ENCODE measurements around the gene ZNF526.

DNA sequence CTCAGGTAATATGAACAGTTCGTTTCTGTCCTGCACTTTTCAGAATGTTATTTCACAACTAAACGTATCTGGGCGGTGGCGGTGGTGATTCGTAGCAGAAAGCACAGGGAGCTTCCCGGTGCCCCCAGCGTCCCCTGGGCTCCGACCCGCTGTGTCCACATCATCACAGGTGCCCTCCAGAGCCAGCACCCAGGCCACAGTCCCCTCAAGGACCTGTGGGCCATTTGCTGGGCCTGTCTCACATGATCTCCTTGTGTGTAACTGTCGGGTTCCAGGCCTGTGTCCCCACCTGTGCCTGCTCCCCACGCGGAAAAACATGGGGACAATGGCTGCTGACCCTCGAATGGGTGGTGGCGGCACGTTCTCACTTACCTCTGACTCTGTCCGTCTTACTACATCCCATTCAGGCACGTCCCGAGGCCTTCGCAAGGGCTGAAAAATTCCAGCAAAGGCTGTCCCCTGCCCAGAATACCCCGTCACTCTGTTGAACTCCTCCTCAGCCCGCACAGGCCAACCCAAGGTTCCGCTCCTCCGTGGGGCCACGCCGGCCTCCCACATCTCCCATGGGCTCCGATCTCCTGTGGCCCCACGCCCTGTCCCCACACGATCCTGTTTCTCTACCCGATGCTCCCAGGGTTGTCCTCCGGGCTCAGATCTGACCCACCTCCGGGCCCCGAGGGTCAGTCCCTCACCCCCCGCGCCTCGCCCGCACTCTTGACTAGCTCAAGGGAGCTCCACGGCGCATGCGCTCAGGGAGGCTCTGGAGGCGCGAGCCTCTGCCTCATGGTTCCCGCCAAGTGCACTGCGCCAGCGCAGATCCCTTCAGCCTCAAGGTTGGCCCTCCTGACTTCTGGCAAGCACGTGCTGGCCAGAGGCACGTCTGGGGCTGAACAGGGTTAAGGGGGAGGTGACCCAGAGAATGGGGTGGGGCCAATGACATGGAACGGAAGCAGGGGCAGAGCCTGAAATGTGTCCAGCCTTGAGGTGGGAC lies 23.8 kb upstream of the ZNF526 start:
- TF ChIP-seq, protein P1, sequence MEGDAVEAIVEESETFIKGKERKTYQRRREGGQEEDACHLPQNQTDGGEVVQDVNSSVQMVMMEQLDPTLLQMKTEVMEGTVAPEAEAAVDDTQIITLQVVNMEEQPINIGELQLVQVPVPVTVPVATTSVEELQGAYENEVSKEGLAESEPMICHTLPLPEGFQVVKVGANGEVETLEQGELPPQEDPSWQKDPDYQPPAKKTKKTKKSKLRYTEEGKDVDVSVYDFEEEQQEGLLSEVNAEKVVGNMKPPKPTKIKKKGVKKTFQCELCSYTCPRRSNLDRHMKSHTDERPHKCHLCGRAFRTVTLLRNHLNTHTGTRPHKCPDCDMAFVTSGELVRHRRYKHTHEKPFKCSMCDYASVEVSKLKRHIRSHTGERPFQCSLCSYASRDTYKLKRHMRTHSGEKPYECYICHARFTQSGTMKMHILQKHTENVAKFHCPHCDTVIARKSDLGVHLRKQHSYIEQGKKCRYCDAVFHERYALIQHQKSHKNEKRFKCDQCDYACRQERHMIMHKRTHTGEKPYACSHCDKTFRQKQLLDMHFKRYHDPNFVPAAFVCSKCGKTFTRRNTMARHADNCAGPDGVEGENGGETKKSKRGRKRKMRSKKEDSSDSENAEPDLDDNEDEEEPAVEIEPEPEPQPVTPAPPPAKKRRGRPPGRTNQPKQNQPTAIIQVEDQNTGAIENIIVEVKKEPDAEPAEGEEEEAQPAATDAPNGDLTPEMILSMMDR (IDR thresholded peaks at IDR 0.05; ENCODE audit: insufficient read depth, low read length, poor library complexity, severe bottlenecking) = no peak
- no peak for TF ChIP-seq EZH2phosphoT487 (conservative IDR thresholded peaks at IDR 0.05; ENCODE audit: low read length)

Data from SU-DHL-6 (cell line).